Tibial artery (tissue), 4 donors: Measurements from ENCODE around the gene PPP2R2C.

ENCODE experiments used
- DNase-seq, 2 donors: peaks; one replicate each; pipeline ENCODE4 v3.0.0-alpha.2; 2019
- H3K27ac ChIP-seq, 2 donors: fragments of 200-600 bp; sonication (generic) in 1 of 2; 1 replicate in 1 of 2; 2 replicates in 1 of 2; pipeline ENCODE4 v1.5.1; 2018 to 2019; ENCODE audit warnings: mild to moderate bottlenecking in 1 of 2
- H3K27me3 ChIP-seq, 2 donors: fragments of 200-600 bp; sonication (generic) in 1 of 2; one replicate each; pipeline versions ENCODE4 v1.5.1 to v1.6.0; 2016 to 2019
- H3K36me3 ChIP-seq, 3 donors: fragments of 200-600 bp; sonication (generic) in 2 of 3; one replicate each; pipeline ENCODE4 v1.5.1; 2016 to 2019; ENCODE audit warnings: mild to moderate bottlenecking in 2 of 3
- H3K4me1 ChIP-seq, 4 donors: fragments of 200-600 bp; sonication (generic) in 2 of 4; 1 replicate in 3 of 4; 2 replicates in 1 of 4; pipeline ENCODE4 v1.5.1; 2016 to 2019
- H3K4me3 ChIP-seq, 2 donors: fragments of 200-600 bp; sonication (generic) in 1 of 2; 1 replicate in 1 of 2; 2 replicates in 1 of 2; pipeline ENCODE4 v1.5.1; 2018 to 2019; ENCODE audit warnings: mild to moderate bottlenecking in 2 of 2
- H3K9me3 ChIP-seq, 3 donors: fragments of 200-600 bp; sonication (generic) in 1 of 3; one replicate each; pipeline ENCODE4 v1.5.1; 2016 to 2019
- CTCF ChIP-seq, 2 experiments: fragments of 200-600 bp in 1 of 2; fragments of 450-650 bp in 1 of 2; IDR thresholded peaks; one replicate each; pipeline ENCODE4 v1.5.1; 2017 to 2019; ENCODE audit warnings: antibody characterized with exemption in 2 of 2, mild to moderate bottlenecking in 1 of 2, moderate library complexity in 1 of 2
- intact Hi-C: fragments of 100-400 bp; cut with DNase I; formaldehyde crosslinking; loops from one replicate; pipeline ENCODE4 v1.15.0; 2023; ENCODE audit warnings: low total_unique reads

The PPP2R2C gene

GRCh38 chr4:6367371-6367851 is 105.0 kb downstream of the PPP2R2C start:
- TF ChIP-seq CTCF (IDR thresholded peaks at IDR 0.05): no peak
- intact Hi-C loops: no loop called here
- Histone ChIP-seq H3K4me1 (no peaks in the 10 kb centered on the region), H3K9me3 (no peaks in the 10 kb centered on the region), H3K27ac (no peak overlapping the region), H3K4me3 (no peak overlapping the region), H3K36me3 (no peaks in the 10 kb centered on the region), H3K27me3 (peaks cover 0 to 52% of the 10 kb centered on the region in 2 donors)
- DNase-seq: no peak

- Histone ChIP-seq H3K9me3 (no peaks in the 10 kb centered on the region), H3K27ac (no peak overlapping the region), H3K36me3 (no peaks in the 10 kb centered on the region), H3K4me3 (no peak overlapping the region), H3K27me3 (peaks cover 0 to 60% of the 10 kb centered on the region in 2 donors), H3K4me1 (no peaks in the 10 kb centered on the region)
- DNase-seq: no peak
- intact Hi-C loops: no loop called here
- no peak for TF ChIP-seq CTCF (IDR thresholded peaks at IDR 0.05)
These were observed 105.8 kb downstream of the PPP2R2C start for GRCh38 chr4:6366581-6366980.

GRCh38 chr4:6365545-6366086 is 106.8 kb downstream of the PPP2R2C start:
- Histone ChIP-seq H3K9me3 (no peaks in the 10 kb centered on the region), H3K36me3 (no peaks in the 10 kb centered on the region), H3K4me3 (no peak overlapping the region), H3K4me1 (no peaks in the 10 kb centered on the region), H3K27ac (no peak overlapping the region), H3K27me3 (peaks cover 0 to 61% of the 10 kb centered on the region in 2 donors)
- intact Hi-C loops: no loop called here
- no peak for DNase-seq
- TF ChIP-seq CTCF (IDR thresholded peaks at IDR 0.05): no peak

GRCh38 chr4:6364581-6364980 is 107.8 kb downstream of the PPP2R2C start:
- intact Hi-C loops: no loop called here
- TF ChIP-seq CTCF (IDR thresholded peaks at IDR 0.05): no peak

GRCh38 chr4:6364146-6364545 is 108.3 kb downstream of the PPP2R2C start:
- H3K27me3 ChIP-seq: peaks cover 0 to 52% of the 10 kb centered on the region in 2 donors
- no peaks in the 10 kb centered on the region for H3K36me3 ChIP-seq
- no peak overlapping the region for H3K4me3 ChIP-seq
- intact Hi-C loops: no loop called here
- H3K9me3 ChIP-seq: no peaks in the 10 kb centered on the region
- TF ChIP-seq CTCF (IDR thresholded peaks at IDR 0.05): no peak
- no peaks in the 10 kb centered on the region for H3K4me1 ChIP-seq
- no peak for DNase-seq
- H3K27ac ChIP-seq: no peak overlapping the region

More at GRCh38 chr4:6364581-6364980, 107.8 kb downstream of the PPP2R2C start:
- Histone ChIP-seq H3K27me3 (peaks cover 0 to 56% of the 10 kb centered on the region in 2 donors), H3K4me1 (no peaks in the 10 kb centered on the region), H3K27ac (no peak overlapping the region), H3K36me3 (no peaks in the 10 kb centered on the region), H3K4me3 (no peak overlapping the region), H3K9me3 (no peaks in the 10 kb centered on the region)
- DNase-seq: no peak

GRCh38 chr4:6362896-6363295 is 109.5 kb downstream of the PPP2R2C start:
- Histone ChIP-seq H3K36me3 (no peaks in the 10 kb centered on the region), H3K9me3 (no peaks in the 10 kb centered on the region), H3K27ac (no peak overlapping the region), H3K4me3 (no peak overlapping the region), H3K4me1 (no peaks in the 10 kb centered on the region), H3K27me3 (peaks cover 0 to 42% of the 10 kb centered on the region in 2 donors)
- TF ChIP-seq CTCF (IDR thresholded peaks at IDR 0.05): no peak
- DNase-seq: no peak
- intact Hi-C loops: no loop called here
